SK-N-DZ (cell line): ENCODE data around the gene SLC35A2.
"Not testable (repeated sequence)": the region's sequence is repeated elsewhere in the genome, so short reads cannot be mapped to it uniquely, and the experiment has no call there.

ENCODE experiments used
- DNase-seq: peaks from one replicate; pipeline ENCODE4 v3.0.0-alpha.2; 2015; ENCODE audit warnings: low spot score
- small RNA-seq, 2 experiments: library from RNA; depleted of rRNA; stranded (forward); fragments of <200 nt; gene quantifications; one replicate each; pipeline ENCODE3, GENCODE V24; 2014

The SLC35A2 gene

GRCh38 chrX:48854121-48854804, 57.2 kb downstream of the SLC35A2 start:
- DNase-seq = not testable (repeated sequence)

- DNase-seq = not testable (repeated sequence)
These were observed 58.0 kb downstream of the SLC35A2 start for GRCh38 chrX:48853494-48853893.

Small RNA genes lying within 50 kb of the gene (small RNA-seq; reads per million reads assigned to genes)
- 0 to 0.04 reads per million in 2 experiments for gene RNU6-722P
